SK-N-MC (cell line): Measurements from ENCODE around the gene RIPK1.

ENCODE experiments used
- EZH2 ChIP-seq: fragments of 200-600 bp; sonication (generic); IDR thresholded peaks from one replicate; pipeline ENCODE4 v1.6.1; 2017; ENCODE audit warnings: antibody characterized with exemption
- POLR2AphosphoS5 ChIP-seq: IDR thresholded peaks from 2 replicates; pipeline ENCODE4 v1.6.1; 2012; ENCODE audit warnings: mild to moderate bottlenecking, low read depth, low read length, borderline replicate concordance

DNA sequence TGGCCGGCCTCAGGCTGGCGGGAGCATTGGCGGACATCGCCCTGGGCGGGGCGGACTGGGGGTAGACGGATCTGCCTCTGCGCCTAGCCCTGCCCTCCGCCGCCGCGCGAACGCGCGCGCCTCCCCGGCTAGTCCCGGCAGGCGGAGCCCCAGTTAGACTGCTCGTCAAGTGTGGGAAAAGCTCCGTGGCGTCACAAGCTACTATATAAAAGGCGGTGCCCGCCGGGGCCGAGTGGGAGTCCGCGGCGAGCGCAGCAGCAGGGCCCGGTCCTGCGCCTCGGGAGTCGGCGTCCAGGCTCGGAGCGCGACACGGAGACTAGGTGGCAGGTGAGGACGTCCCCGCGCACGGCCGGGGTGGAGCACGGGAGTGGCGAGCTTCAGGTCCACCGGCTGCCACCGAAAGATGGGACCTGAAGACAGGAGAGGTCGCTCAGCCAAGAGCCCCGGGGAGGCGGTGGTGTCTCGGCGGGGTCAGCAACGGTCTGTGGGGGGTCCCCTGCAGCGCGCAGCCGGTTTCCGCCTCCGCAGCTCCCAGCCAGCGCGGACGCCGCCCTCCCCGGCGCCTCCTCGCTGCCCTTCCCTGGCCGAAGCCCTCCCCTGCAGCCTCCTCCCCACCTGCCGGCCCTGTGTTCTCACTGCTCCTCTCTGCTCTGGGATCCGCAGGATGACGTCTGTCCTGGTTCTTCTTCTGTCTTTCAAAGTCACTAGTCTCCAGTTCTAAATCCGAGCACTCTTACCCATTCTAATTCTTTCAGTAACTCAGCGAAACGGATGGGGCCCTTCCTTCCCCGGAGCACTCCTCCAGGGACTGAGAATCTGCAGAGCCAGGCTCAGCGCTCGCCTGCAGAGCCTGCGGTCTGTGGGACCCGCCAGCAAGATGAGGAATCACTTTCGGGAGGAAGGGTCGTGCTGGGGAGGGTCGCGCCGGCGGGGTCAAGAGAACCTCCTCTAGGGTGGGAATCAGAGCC lies 4.3 kb upstream of the RIPK1 start:
- no peak for TF ChIP-seq EZH2
- TF ChIP-seq POLR2AphosphoS5 = no peak
